Activated T-cell treated with anti-CD3 and anti-CD28 coated beads for 1 hour (primary cell): ENCODE results near the gene GPR15.
"Not testable (repeated sequence)": the region's sequence is repeated elsewhere in the genome, so short reads cannot be mapped to it uniquely, and the experiment has no call there.

ENCODE experiments used
- DNase-seq: peaks from one replicate; pipeline ENCODE4 v3.0.0-alpha.2; 2020; ENCODE audit warnings: low read depth

GPR15 gene

DNA sequence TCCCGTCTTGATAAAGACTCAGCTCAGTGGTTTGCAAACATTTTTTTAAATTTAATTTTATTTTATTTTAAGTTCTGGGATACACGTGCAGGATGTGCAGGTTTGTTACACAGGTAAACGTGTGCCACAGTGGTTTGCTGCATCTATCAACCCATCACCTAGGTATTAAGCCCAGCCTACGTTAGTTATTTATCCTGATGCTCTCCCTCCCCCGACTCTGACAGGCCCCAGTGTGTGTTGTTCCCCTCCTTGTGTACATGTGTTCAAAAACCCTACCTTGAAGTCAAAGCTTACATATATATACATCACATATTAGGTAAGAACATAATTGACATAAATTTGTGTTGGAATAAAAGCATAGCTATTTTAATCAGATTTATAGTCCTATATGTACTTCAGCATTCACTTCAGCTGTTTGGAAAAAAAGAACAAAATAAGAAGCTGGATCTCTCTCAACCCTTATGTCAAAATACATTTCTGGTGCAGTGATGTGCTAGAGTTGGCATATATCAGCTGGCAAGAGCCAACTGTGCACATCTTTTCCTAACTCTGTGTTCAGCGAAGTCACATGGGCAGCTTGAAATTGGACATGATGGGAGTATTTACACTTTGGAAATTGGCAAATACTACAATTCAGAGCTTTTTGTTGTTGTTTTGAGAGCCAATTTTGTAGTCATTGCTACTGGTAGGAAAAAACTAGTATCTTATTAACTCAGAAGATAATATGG is 26.5 kb downstream of the GPR15 start:
- DNase-seq: no peak

DNA sequence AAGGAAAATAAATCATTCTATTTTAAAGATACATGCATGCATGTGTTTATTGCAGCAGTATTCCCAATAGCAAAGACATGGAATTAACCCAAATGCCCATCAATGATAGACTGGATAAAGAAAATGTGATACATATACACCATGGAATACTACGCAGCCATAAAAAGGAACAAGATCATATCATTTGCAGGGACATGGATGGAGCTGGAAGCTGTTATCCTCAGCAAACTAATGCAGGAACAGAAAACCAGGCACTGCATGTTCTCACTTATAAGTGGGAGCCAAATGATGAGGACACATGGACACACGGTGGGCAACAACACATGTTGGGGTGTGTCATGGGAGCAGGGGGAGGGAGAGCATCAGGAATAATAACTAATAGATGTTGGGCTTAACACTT is 28.0 kb downstream of the GPR15 start:
- not testable (repeated sequence) for DNase-seq

GRCh38 chr3:98560911-98561310 is 29.1 kb downstream of the GPR15 start:
- no peak for DNase-seq

DNA sequence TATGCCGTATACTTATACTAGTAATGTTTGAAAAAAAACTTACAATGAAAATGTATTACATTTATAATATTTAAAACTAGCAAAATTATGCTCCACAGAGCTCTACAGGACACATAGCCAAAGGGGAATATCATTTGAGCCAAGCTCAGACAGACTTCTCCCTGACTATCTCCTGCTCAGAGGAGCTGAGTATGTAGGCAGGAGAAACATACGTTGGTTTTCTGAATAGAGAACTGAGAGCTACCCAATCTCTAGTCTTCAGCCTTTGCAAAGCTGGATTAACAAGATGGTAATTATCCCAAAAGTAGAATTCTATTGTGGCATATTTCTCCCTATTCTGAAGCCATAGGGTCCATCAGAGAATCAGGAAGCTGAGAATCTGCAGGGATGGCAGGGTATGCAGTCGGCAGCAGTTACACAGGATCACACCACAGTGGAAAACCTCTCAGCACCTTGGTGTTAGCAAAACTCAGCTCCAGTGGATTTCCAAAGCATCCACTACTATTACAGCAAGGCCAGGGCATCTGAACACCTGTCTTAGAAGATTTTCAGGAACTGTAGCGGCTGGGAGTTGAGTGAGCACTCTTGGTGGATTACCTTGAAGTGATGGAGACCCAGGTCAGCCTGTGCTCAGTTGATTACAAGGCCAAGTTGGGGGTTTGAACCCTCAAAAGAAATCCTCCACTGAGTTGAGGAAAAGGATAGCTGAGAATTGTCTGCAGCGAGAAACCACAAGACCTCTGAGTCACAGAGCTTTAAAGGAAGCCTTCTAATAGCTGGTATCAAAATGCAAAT is 30.1 kb downstream of the GPR15 start:
- DNase-seq: no peak

DNA sequence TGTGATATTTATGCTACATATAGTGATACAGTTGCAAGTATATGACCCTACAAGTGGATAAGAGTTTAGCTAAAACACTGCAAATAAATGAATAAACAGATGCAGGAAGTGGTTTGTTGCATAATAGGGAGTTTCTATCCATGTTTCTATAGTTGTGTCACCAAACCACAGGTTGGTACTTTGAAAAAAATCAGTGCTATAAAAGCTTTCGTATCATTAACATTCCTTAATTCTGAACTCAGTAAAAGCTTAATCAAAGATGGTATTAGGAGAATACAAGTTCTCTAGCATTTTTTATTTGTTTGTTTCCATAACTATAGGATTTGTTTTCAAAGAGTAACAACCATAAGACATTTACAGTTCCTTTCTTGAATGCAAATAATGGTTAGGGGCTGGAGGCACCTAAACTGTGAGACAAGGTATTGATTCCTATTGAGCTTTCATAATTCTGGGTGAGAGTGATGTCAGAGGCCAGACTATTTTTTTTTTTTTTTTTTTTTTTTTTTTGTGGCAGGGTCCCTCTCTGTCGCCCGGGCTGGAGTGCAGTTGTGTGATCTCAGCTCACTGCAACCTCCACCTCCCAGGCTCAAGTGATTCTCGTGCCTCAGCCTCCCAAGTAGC is 32.0 kb downstream of the GPR15 start:
- no peak for DNase-seq

- DNase-seq: no peak
These were observed 32.7 kb downstream of the GPR15 start for GRCh38 chr3:98564282-98565005.

- DNase-seq: no peak
These were observed 33.5 kb downstream of the GPR15 start for GRCh38 chr3:98565237-98565643.

DNA sequence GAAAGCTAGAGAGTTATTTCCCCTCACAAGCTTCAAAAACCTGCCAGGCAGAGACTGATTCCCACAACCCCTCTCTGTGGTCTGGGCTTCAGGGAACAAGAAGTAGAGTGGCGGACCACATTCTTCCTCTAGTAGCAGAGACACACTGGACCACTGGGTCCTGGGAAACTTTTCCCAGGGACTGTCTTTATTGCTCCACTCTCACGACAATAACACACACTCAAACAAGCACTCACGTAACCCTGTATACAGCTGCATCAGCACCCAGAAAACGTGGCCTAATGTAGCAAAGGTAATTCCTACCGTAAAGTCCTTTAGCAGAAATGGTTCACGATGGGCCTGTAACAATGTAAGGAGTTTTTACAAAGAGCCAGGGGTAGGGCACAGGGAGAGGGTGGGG is 34.1 kb downstream of the GPR15 start:
- DNase-seq: no peak

DNA sequence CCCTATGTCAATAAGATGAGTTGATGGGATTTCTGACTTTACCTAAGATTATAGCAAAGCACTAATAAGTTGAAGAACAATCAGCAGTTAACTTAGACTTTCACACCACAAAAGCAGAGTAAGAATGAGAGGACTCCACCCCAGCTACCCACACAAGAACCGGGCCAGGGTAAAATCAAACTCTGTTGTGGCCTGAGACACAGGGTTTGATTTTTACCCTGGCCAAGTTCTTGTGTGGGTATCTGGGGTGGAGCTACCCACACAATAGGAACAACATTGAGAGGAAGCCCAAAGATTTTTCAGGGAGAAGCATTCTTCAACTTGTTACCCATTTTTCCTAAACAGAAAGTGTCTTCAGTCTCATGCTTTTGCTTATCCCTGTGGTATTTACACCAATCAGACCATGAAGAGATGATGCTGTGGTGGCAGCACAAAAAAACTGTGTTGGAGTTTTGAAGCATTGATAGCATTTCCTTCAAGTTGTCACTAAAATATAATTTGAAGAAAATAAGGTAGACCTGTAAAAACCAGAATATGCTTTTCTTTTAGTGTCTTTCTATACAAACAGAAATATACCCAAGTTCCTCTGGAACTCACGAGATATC is 36.0 kb downstream of the GPR15 start:
- DNase-seq: no peak

GRCh38 chr3:98568402-98568801 is 36.6 kb downstream of the GPR15 start:
- no peak for DNase-seq

- no peak for DNase-seq
These were observed 41.5 kb downstream of the GPR15 start for GRCh38 chr3:98573181-98573728.

DNA sequence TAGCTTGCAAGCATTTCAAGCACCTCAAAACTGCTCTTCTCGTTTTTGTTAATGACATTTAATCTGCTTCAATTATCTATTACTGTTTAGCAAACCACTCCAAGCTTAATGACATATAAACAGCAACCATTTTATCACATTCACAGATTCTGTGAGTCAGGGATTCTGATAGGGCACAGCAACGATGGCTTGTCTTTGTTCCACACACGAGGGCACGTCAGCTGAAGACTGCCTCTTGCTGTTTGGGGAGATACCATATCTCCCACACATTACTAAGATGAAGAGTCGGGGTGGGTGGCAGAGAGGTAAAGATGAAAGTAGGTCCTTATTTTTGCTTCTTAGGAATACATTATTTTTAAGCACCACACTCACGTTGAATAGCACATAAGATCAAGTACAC is 42.4 kb downstream of the GPR15 start:
- DNase-seq: no peak

DNA sequence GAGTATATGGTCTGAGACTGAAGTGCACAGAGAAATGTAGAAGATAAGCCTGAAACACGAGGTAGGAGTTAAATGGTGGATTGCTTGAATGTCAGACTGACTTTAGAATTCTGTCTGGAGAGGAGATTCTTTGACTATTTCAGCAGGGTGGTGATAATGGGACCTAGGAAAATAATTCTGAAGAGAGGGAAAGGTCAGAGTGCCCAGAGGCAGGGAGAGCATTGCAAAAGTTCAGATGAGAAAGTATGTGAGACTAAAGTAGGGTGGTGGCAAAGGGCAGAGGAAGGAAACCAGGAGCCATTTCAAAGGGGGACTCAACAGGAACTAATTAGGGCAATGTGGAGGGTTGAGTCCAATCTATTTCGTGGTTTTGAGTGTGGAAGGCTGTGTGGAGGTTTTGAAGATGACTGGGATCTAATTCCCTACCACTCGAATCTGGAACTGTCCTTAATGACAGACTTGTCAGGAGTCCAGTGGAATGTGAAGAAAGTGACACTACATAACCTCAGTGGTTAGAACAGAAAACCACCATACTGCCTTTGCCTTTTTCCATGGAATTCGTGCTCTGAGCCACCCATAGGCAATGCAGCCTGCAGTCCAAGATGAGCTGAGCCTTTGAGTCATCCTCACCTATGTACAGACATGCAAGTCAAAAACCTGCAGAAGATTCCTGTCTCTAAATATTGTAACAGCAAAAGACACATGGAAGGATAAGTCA is 45.6 kb downstream of the GPR15 start:
- no peak for DNase-seq

GRCh38 chr3:98580401-98581386 is 48.9 kb downstream of the GPR15 start:
- DNase-seq: no peak

GRCh38 chr3:98581474-98581873 is 49.7 kb downstream of the GPR15 start:
- DNase-seq: no peak

DNA sequence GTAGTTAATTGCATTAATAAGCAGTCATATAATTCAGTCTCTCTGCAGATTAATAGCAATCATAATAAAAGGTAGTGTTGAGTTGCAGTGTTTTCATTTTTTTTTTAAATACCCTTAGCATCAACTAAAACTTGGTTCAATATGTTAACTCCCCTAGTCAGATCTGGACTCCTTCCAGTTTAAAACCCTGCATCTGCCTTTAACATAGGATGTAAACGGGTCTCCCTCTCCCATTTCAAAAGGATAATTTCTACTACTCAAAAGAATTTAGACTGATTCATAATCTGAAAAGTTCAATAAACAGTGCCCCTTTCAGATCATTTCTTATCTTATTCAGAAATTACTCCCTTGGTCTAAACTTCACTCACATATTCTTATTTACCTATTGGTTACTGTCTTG is 50.3 kb downstream of the GPR15 start:
- no peak for DNase-seq

DNA sequence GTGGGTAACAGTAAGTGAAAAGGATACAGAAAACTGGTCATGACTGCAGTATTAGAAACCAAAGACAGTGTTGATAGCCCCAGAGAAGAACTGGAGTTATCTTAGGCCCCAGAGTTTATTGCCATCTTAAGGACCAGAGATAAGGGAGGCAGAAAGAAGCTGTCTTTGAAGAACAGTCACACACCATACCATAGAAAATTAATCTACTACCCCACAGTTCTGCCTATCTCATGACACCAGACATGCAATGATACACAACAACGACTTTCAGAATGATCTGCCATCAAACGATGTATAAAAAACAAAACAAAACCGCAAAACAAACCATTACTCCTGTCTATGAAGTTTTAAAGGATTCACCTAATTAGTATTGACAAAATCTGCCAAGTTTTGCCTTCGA is 52.0 kb downstream of the GPR15 start:
- DNase-seq: no peak
